GM12873 (cell line): ENCODE results near the gene LIPN.

Experiments
- CTCF ChIP-seq: IDR thresholded peaks from 2 replicates; pipeline ENCODE4 v1.5.1; 2012; ENCODE audit warnings: low read depth, mild to moderate bottlenecking, moderate library complexity, low read length, control low read depth; ENCODE audit not compliant: insufficient read depth; ENCODE audit errors: missing control alignments

The LIPN gene

GRCh38 chr10:88733215-88733614, 26.6 kb upstream of the LIPN start:
- no peak for TF ChIP-seq CTCF

- no peak for TF ChIP-seq CTCF
These were observed 24.2 kb upstream of the LIPN start for GRCh38 chr10:88735661-88736060.

GRCh38 chr10:88742448-88742847, 17.4 kb upstream of the LIPN start:
- TF ChIP-seq CTCF: no peak

- TF ChIP-seq CTCF: no peak
These were observed 15.8 kb upstream of the LIPN start for GRCh38 chr10:88744002-88744401.

GRCh38 chr10:88745633-88746032, 14.2 kb upstream of the LIPN start:
- TF ChIP-seq CTCF: no peak

GRCh38 chr10:88754287-88754686, 5.5 kb upstream of the LIPN start:
- TF ChIP-seq CTCF: no peak

GRCh38 chr10:88755753-88756152, 4.1 kb upstream of the LIPN start:
- no peak for TF ChIP-seq CTCF

- TF ChIP-seq CTCF: no peak
These were observed 3.2 kb upstream of the LIPN start for GRCh38 chr10:88756660-88757059.
